CD4-positive, alpha-beta T cell treated with Interleukin-15 for 4 hours (primary cell): Measurements from ENCODE around the gene BLMH.

Source experiments
- DNase-seq: peaks from one replicate; pipeline ENCODE4 v3.0.0-alpha.2; 2020; ENCODE audit warnings: low spot score

Gene BLMH

DNA sequence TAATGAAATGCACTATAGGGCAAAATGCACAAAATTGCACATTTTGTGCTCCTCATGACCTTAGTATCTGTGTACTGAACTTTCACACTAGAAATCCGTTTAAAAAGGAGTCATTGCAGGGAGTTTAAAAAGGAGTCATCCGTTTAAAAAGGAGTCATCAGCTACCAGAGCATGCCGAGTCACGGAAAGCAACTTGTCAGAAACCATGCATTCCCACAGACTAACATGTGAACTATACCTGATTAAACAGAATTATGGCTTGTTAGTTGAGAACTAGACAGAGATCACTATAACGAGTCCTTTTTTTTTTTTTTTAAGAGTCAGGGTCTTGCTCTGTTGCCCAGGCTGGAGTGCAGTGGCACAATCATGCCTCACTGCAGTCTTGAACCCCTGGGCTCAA is 92.1 kb downstream of the BLMH start:
- no peak for DNase-seq
